GM12865 (cell line): ENCODE results near the gene ZFYVE28.

ENCODE experiments used
- DNase-seq: peaks from one replicate; pipeline ENCODE4 v3.0.0; 2010; ENCODE audit warnings: low read depth
- H3K4me3 ChIP-seq: 2 replicates; pipeline ENCODE4 v1.5.1; 2011; ENCODE audit warnings: mild to moderate bottlenecking, low read depth, low read length, control low read depth
- CTCF ChIP-seq: IDR thresholded peaks from 2 replicates; pipeline ENCODE4 v1.5.1; 2011; ENCODE audit warnings: low read length, control low read depth, low read depth, inconsistent platforms; ENCODE audit not compliant: insufficient read depth; ENCODE audit errors: missing control alignments

The ZFYVE28 gene

GRCh38 chr4:2378401-2378800, 40.0 kb downstream of the ZFYVE28 start:
- DNase-seq: no peak
- no peak overlapping the region for H3K4me3 ChIP-seq
- TF ChIP-seq CTCF: no peak

- H3K4me3 ChIP-seq: no peak overlapping the region
- DNase-seq: no peak
- no peak for TF ChIP-seq CTCF
Measured at GRCh38 chr4:2377241-2377640, 41.2 kb downstream of the ZFYVE28 start.

GRCh38 chr4:2375427-2375826, 43.0 kb downstream of the ZFYVE28 start:
- H3K4me3 ChIP-seq: no peak overlapping the region
- DNase-seq: no peak
- no peak for TF ChIP-seq CTCF

GRCh38 chr4:2373532-2373931, 44.9 kb downstream of the ZFYVE28 start:
- DNase-seq: no peak

GRCh38 chr4:2372488-2373030, 45.9 kb downstream of the ZFYVE28 start:
- H3K4me3 ChIP-seq: no peak overlapping the region
- DNase-seq: no peak
- no peak for TF ChIP-seq CTCF

More at GRCh38 chr4:2373532-2373931, 44.9 kb downstream of the ZFYVE28 start:
- H3K4me3 ChIP-seq: no peak overlapping the region
- TF ChIP-seq CTCF: no peak

GRCh38 chr4:2371765-2372487, 46.5 kb downstream of the ZFYVE28 start:
- DNase-seq: no peak
- no peak overlapping the region for H3K4me3 ChIP-seq
- no peak for TF ChIP-seq CTCF

- no peak for TF ChIP-seq CTCF
- DNase-seq: no peak
- H3K4me3 ChIP-seq: no peak overlapping the region
Measured at GRCh38 chr4:2370597-2371320, 47.7 kb downstream of the ZFYVE28 start.
